Lower leg skin (tissue), 3 donors: ENCODE data around the gene COMMD1.

Experiments
- CTCF ChIP-seq, 3 donors: fragments of 450-650 bp; IDR thresholded peaks; one replicate each; pipeline ENCODE4 v1.5.1; 2016; ENCODE audit warnings: antibody characterized with exemption in 3 of 3, mild to moderate bottlenecking in 3 of 3, moderate library complexity in 2 of 3
- POLR2A ChIP-seq, 2 donors: fragments of 450-650 bp; IDR thresholded peaks; one replicate each; pipeline ENCODE4 v1.6.1; 2016 to 2017; ENCODE audit warnings: antibody characterized with exemption in 2 of 2, mild to moderate bottlenecking in 1 of 2, moderate library complexity in 1 of 2

- TF ChIP-seq CTCF (IDR thresholded peaks at IDR 0.05) (no peak), POLR2A (IDR thresholded peaks at IDR 0.05) (no peak)
Measured at GRCh38 chr2:61877571-61878245, 27.8 kb upstream of the COMMD1 start.
